Measurements from ENCODE around the gene POLH.

DNA sequence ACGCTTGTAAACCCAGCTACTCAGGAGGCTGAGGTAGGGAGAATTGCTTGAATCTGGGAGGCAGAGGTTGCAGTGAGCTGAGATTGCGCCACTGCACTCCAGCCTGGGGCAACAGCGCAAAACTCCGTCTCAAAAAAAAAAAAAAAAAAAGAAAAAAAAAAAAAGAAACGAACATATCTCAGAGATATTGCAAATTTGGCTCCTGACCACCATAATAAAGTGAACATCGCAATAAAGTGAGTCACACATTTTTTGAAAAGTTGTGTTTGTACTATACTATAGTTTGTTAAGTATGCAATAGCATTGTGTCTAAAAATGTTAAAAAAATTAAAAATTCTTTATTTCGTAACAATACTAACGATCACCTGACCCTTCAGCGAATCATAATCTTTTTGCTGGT, 82.2 kb downstream of the POLH start:
- TF ChIP-seq CTCF (IDR thresholded peaks at IDR 0.05; ENCODE audit: poor library complexity) (no peak), EZH2phosphoT487 (IDR thresholded peaks at IDR 0.05; ENCODE audit: low read depth, severe bottlenecking, unreplicated experiment) (no peak), EZH2 (IDR thresholded peaks at IDR 0.05; ENCODE audit: borderline replicate concordance) (no peak)

All from hepatocyte (in vitro differentiated cells).